Mammary epithelial cell (primary cell): ENCODE data around the gene SSC5D.

Experiments
- EZH2 ChIP-seq: IDR thresholded peaks from 2 replicates; pipeline ENCODE4 v1.6.1; 2012; ENCODE audit warnings: low read length, inconsistent platforms, borderline replicate concordance
- TF ChIP-seq, protein P1 (sequence below), 2 donors: IDR thresholded peaks in 1 of 2; conservative IDR thresholded peaks in 1 of 2; 2 replicates each; pipeline ENCODE4 v1.5.1; 2011 to 2012; ENCODE audit warnings: inconsistent platforms in 2 of 2, low read length in 2 of 2, mild to moderate bottlenecking in 2 of 2, control low read depth in 1 of 2, low read depth in 1 of 2; ENCODE audit not compliant: insufficient read depth in 1 of 2; ENCODE audit errors: extremely low read depth in 1 of 2

DNA sequence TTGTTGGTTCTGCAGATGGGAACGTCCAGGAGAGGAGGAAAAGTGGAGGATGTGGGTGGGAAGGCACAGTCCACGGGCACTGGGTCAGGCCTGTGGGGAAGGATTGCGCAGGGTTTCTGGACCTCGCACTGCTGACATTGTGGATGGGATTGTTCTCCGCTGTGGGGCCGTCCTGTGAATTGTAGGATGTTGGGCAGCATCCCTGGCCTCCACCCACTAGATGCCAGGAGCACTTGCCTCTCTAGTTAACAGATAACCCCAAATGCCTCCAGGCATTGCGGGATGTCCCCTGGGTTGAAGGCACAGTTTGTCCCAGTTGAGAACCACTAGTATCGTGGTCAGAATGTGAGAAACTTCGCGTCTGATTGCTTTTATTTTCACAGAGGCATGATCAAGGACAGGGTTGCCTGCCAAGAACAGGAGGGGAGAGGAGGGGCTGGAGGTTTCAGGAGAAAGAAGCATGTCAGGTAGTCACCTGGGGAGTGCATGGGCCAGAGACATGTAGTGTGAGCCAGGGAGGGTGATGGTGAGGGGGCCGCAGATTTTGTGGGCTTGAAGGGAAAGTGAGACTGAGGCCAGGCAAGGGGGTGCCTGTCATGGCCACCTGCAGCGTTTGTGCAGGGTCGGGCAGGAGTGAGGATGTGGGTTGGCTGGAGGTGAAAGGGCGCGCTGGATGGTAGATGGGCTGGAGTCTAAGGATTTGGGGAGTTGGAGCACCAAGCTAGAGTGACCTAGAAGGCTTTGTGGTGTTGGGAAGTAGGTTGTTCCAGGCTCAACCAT, 8.6 kb upstream of the SSC5D start:
- TF ChIP-seq, protein P1, sequence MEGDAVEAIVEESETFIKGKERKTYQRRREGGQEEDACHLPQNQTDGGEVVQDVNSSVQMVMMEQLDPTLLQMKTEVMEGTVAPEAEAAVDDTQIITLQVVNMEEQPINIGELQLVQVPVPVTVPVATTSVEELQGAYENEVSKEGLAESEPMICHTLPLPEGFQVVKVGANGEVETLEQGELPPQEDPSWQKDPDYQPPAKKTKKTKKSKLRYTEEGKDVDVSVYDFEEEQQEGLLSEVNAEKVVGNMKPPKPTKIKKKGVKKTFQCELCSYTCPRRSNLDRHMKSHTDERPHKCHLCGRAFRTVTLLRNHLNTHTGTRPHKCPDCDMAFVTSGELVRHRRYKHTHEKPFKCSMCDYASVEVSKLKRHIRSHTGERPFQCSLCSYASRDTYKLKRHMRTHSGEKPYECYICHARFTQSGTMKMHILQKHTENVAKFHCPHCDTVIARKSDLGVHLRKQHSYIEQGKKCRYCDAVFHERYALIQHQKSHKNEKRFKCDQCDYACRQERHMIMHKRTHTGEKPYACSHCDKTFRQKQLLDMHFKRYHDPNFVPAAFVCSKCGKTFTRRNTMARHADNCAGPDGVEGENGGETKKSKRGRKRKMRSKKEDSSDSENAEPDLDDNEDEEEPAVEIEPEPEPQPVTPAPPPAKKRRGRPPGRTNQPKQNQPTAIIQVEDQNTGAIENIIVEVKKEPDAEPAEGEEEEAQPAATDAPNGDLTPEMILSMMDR (conservative IDR thresholded peaks at IDR 0.05 in 1 of 2, IDR thresholded peaks at IDR 0.05 in 1 of 2; ENCODE audit: extremely low read depth in 1 of 2, insufficient read depth in 1 of 2, low read depth in 1 of 2, low read length in 2 of 2), result no peak
- no peak for TF ChIP-seq EZH2
